Parathyroid adenoma (tissue), 2 donors: ENCODE results near the gene SRSF5.

Experiments used
- H2AFZ ChIP-seq: fragments of 300-600 bp; sonication (generic); one replicate; pipeline ENCODE4 v1.7.0; 2017; ENCODE audit warnings: antibody characterized with exemption, mild to moderate bottlenecking
- H3K27ac ChIP-seq: fragments of 300-600 bp; sonication (generic); one replicate; pipeline ENCODE4 v1.7.0; 2017
- H3K27me3 ChIP-seq: fragments of 300-600 bp; sonication (generic); one replicate; pipeline ENCODE4 v1.7.0; 2017; ENCODE audit warnings: low read length; ENCODE audit not compliant: control insufficient read depth, insufficient read depth
- H3K36me3 ChIP-seq: fragments of 300-600 bp; sonication (generic); one replicate; pipeline ENCODE4 v1.7.0; 2017; ENCODE audit warnings: low read length; ENCODE audit not compliant: control insufficient read depth, insufficient read depth
- H3K4me1 ChIP-seq: fragments of 300-600 bp; sonication (generic); one replicate; pipeline ENCODE4 v1.7.0; 2017; ENCODE audit warnings: control low read depth
- H3K4me2 ChIP-seq: fragments of 300-600 bp; sonication (generic); one replicate; pipeline ENCODE4 v1.7.0; 2017; ENCODE audit warnings: low read length
- H3K4me3 ChIP-seq: fragments of 300-600 bp; sonication (generic); one replicate; pipeline ENCODE4 v1.7.0; 2017; ENCODE audit warnings: low read depth, low read length
- H3K79me2 ChIP-seq: fragments of 300-600 bp; sonication (generic); one replicate; pipeline ENCODE4 v1.7.0; 2017; ENCODE audit warnings: control low read depth
- H3K9ac ChIP-seq: fragments of 300-600 bp; sonication (generic); one replicate; pipeline ENCODE4 v1.7.0; 2017; ENCODE audit warnings: mild to moderate bottlenecking
- H3K9me3 ChIP-seq: fragments of 300-600 bp; sonication (generic); one replicate; pipeline ENCODE4 v1.7.0; 2017; ENCODE audit warnings: low read length; ENCODE audit not compliant: control insufficient read depth
- CTCF ChIP-seq: fragments of 300-600 bp; sonication (generic); IDR thresholded peaks from one replicate; pipeline ENCODE4 v1.7.0; 2017; ENCODE audit warnings: antibody characterized with exemption, mild to moderate bottlenecking
- donor health status: primary hyperparathyroidism.

The SRSF5 gene

GRCh38 chr14:69779088-69779487 lies 12.1 kb downstream of the SRSF5 start:
- Histone ChIP-seq H3K27ac (no peak overlapping the region), H3K9ac (no peak overlapping the region), H3K4me3 (no peak overlapping the region), H3K36me3 (no peaks in the 10 kb centered on the region), H3K27me3 (no peaks in the 10 kb centered on the region), H3K9me3 (no peaks in the 10 kb centered on the region), H2AFZ (no peak overlapping the region), H3K79me2 (no peaks in the 10 kb centered on the region), H3K4me1 (peaks cover 8% of the 10 kb centered on the region), H3K4me2 (no peak overlapping the region)
- TF ChIP-seq CTCF = no peak

- Histone ChIP-seq H3K9me3 (no peaks in the 10 kb centered on the region), H3K4me3 (no peak overlapping the region), H3K9ac (no peak overlapping the region), H3K79me2 (no peaks in the 10 kb centered on the region), H3K4me1 (peaks cover 8% of the 10 kb centered on the region), H3K27me3 (no peaks in the 10 kb centered on the region), H3K27ac (no peak overlapping the region), H3K36me3 (no peaks in the 10 kb centered on the region), H2AFZ (no peak overlapping the region), H3K4me2 (no peak overlapping the region)
- TF ChIP-seq CTCF = no peak
These were observed 13.2 kb downstream of the SRSF5 start for GRCh38 chr14:69780092-69780491.

GRCh38 chr14:69780952-69781351 lies 14.0 kb downstream of the SRSF5 start:
- Histone ChIP-seq H3K27ac (no peak overlapping the region), H3K9ac (no peak overlapping the region), H3K4me1 (peaks cover 8% of the 10 kb centered on the region), H2AFZ (no peak overlapping the region), H3K9me3 (no peaks in the 10 kb centered on the region), H3K4me2 (no peak overlapping the region), H3K36me3 (no peaks in the 10 kb centered on the region), H3K4me3 (no peak overlapping the region), H3K27me3 (no peaks in the 10 kb centered on the region), H3K79me2 (no peaks in the 10 kb centered on the region)
- no peak for TF ChIP-seq CTCF

GRCh38 chr14:69784942-69785341 lies 18.0 kb downstream of the SRSF5 start:
- H3K27me3 ChIP-seq = no peaks in the 10 kb centered on the region

More at GRCh38 chr14:69784942-69785341, 18.0 kb downstream of the SRSF5 start:
- Histone ChIP-seq H3K4me3 (no peak overlapping the region), H3K9ac (no peak overlapping the region), H3K27ac (no peak overlapping the region), H3K79me2 (no peaks in the 10 kb centered on the region), H3K4me1 (no peaks in the 10 kb centered on the region), H3K4me2 (no peak overlapping the region), H2AFZ (no peak overlapping the region), H3K9me3 (no peaks in the 10 kb centered on the region), H3K36me3 (no peaks in the 10 kb centered on the region)
- TF ChIP-seq CTCF = no peak
